Vagina (tissue), 2 donors: Measurements from ENCODE around the gene DDX6.
"Not testable (repeated sequence)": the region's sequence is repeated elsewhere in the genome, so short reads cannot be mapped to it uniquely, and the experiment has no call there.

Experiments used
- CTCF ChIP-seq, 3 experiments: fragments of 450-650 bp in 2 of 3; fragments of 200-600 bp in 1 of 3; sonication (generic) in 1 of 3; IDR thresholded peaks; one replicate each; pipeline ENCODE4 v1.5.1; 2017 to 2019; ENCODE audit warnings: antibody characterized with exemption in 3 of 3, mild to moderate bottlenecking in 2 of 3, moderate library complexity in 2 of 3
- POLR2AphosphoS5 ChIP-seq, 2 donors: sonication (generic); formaldehyde crosslinking; IDR thresholded peaks; one replicate each; pipeline ENCODE4 v1.9.0; 2017; ENCODE audit warnings: antibody characterized with exemption in 2 of 2, mild to moderate bottlenecking in 2 of 2, low read depth in 1 of 2; ENCODE audit not compliant: insufficient read depth in 1 of 2

GRCh38 chr11:118720740-118721139 lies 70.2 kb downstream of the DDX6 start:
- TF ChIP-seq POLR2AphosphoS5 (IDR thresholded peaks at IDR 0.05; ENCODE audit: insufficient read depth in 1 of 2, low read depth in 1 of 2); CTCF (IDR thresholded peaks at IDR 0.05): not testable (repeated sequence)
